ENCODE data around the gene HOXA4.

GRCh38 chr7:27108390-27109127 lies 22.0 kb downstream of the HOXA4 start:
- TF ChIP-seq CTCF (IDR thresholded peaks at IDR 0.05) (no peak), EZH2 (IDR thresholded peaks at IDR 0.05) (peak; percentile 94), EZH2phosphoT487 (IDR thresholded peaks at IDR 0.05) (peak; percentile 86)

All from neural progenitor cell (in vitro differentiated cells).